ENCODE measurements around the gene PLA2G4B. TPM values are rescaled to one million over a fixed set of nuclear protein-coding genes. Genes with fewer than 3 reads are reported as not detected.
A peak's percentile ranks its signal among the peaks of the same experiment; 100 is the strongest.

The PLA2G4B gene
- total RNA-seq, 1 experiment from 2014 or later = 0.36 TPM

GRCh38 chr15:41886741-41887140, 48.1 kb downstream of the PLA2G4B start:
- no peak for DNase-seq (ENCODE audit: low read depth)

- no peak for DNase-seq (ENCODE audit: low read depth)
Observed at GRCh38 chr15:41887161-41887560, 48.5 kb downstream of the PLA2G4B start.

GRCh38 chr15:41887893-41888292, 49.2 kb downstream of the PLA2G4B start:
- no peak for DNase-seq (ENCODE audit: low read depth)

- no peak for DNase-seq (ENCODE audit: low read depth)
Observed at GRCh38 chr15:41888662-41889253, 50.1 kb downstream of the PLA2G4B start.

GRCh38 chr15:41890050-41890690, 51.5 kb downstream of the PLA2G4B start:
- no peak for DNase-seq (ENCODE audit: low read depth)

- DNase-seq (ENCODE audit: low read depth) = no peak
Observed at GRCh38 chr15:41891226-41891625, 52.6 kb downstream of the PLA2G4B start.

GRCh38 chr15:41891946-41892345, 53.3 kb downstream of the PLA2G4B start:
- no peak for DNase-seq (ENCODE audit: low read depth)

GRCh38 chr15:41892621-41893421, 54.2 kb downstream of the PLA2G4B start:
- DNase-seq (ENCODE audit: low read depth) = no peak

- no peak for DNase-seq (ENCODE audit: low read depth)
Observed at GRCh38 chr15:41893422-41894250, 55.0 kb downstream of the PLA2G4B start, which contains the start of gene SPTBN5. Gene SPTBN5 (minus strand): TSS chr15:41894053. CDS start chr15:41893497, 556 bp downstream.

- no peak for DNase-seq (ENCODE audit: low read depth)
Observed at GRCh38 chr15:41894251-41894790, 55.7 kb downstream of the PLA2G4B start.

- peak; percentile 91 for DNase-seq (ENCODE audit: low read depth)
Observed at GRCh38 chr15:41894791-41895463, 56.3 kb downstream of the PLA2G4B start.

- no peak for DNase-seq (ENCODE audit: low read depth)
Observed at GRCh38 chr15:41895491-41895890, 56.8 kb downstream of the PLA2G4B start.

- DNase-seq (ENCODE audit: low read depth) = no peak
Observed at GRCh38 chr15:41895957-41896356, 57.3 kb downstream of the PLA2G4B start.

- DNase-seq (ENCODE audit: low read depth) = no peak
Observed at GRCh38 chr15:41896566-41896965, 57.9 kb downstream of the PLA2G4B start.

GRCh38 chr15:41897363-41897799, 58.7 kb downstream of the PLA2G4B start:
- DNase-seq (ENCODE audit: low read depth) = no peak

Other genes with a start within 250 kb of the PLA2G4B start
- gene MGA, start 178.4 kb upstream of the PLA2G4B start, total RNA-seq (2014; rRNA removed; shearing (Covaris generic)) = 19.5 and 24.2 TPM in 2 replicates
- 8.1 and 10.0 TPM in 2 replicates for gene MAPKBP1, start 64.4 kb upstream of the PLA2G4B start, total RNA-seq (2014; rRNA removed; shearing (Covaris generic))
- gene JMJD7, start 10.8 kb upstream of the PLA2G4B start, total RNA-seq (2014; rRNA removed; shearing (Covaris generic)) = 5.3 and 7.8 TPM in 2 replicates
- 1.7 and 1.9 TPM in 2 replicates for gene SPTBN5, start 55.2 kb downstream of the PLA2G4B start, total RNA-seq (2014; rRNA removed; shearing (Covaris generic))
- 35.3 and 43.4 TPM in 2 replicates for gene EHD4, start 133.7 kb downstream of the PLA2G4B start, total RNA-seq (2014; rRNA removed; shearing (Covaris generic))
- not detected in 2 replicates for gene PLA2G4E, start 182.2 kb downstream of the PLA2G4B start, total RNA-seq (2014; rRNA removed; shearing (Covaris generic))